Measurements from ENCODE around the gene TMEM117.

The TMEM117 gene

DNA sequence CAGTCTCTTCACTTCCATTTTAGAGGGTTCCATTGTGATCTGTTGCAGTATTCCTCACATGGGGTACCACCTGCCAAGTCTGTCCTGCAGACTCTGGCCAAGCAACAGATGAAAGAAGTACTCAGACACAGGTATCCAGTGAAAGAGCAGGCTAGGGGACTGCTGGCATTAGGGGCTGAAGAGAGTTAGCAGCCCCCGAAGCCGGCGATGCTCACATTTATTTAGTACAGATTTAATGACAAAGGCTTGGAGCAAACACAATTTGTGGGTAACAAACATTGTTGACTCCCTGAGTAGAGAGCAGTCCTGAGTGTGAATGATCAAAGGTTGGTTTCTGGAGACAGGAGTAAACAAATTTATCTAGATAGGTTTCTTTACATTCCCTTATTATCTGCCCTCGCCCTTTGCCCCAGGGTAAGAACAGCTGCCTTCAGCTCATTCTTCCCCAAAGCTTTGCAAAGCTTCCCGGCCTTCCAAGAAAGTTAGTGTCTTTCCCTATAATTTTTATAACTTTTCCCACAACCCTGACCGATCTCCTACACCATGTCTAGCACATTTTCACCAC is 144.8 kb downstream of the TMEM117 start:
- Mint-ChIP-seq H3K4me3 (no peak overlapping the region), H3K9me3 (peaks cover 21% of the 10 kb centered on the region), H3K27me3 (no peaks in the 10 kb centered on the region)

DNA sequence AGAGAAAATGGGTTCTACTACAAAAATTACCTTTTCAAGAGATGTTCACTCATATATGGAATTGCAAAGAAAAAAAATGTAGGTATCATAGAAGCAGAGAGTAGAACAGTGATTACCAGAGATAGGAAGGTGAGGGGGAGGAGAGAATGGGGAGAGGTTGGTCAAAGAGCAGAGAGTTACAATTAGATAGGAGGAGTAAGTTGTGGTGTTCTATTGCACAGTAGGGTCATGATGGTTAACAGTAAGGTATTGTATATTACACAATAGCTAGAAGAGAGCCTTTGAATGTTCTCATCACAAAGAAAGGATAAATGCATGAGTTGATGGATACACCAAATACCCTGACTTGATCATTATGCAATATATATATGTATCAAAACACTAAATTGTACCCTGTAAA is 145.8 kb downstream of the TMEM117 start:
- Mint-ChIP-seq H3K36me3 (ENCODE audit: low read depth) (no peaks in the 10 kb centered on the region), H3K4me3 (no peak overlapping the region), H3K4me1 (ENCODE audit: low read depth) (no peaks in the 10 kb centered on the region), H3K9me3 (peaks cover 19% of the 10 kb centered on the region), H3K27ac (no peak overlapping the region), H3K27me3 (no peaks in the 10 kb centered on the region)
- DNase-seq, result no peak

More for the DNA sequence above, 144.8 kb downstream of the TMEM117 start:
- Mint-ChIP-seq H3K4me1 (ENCODE audit: low read depth) (no peaks in the 10 kb centered on the region), H3K27ac (no peak overlapping the region), H3K36me3 (ENCODE audit: low read depth) (peaks cover 6% of the 10 kb centered on the region)
- DNase-seq, result no peak

DNA sequence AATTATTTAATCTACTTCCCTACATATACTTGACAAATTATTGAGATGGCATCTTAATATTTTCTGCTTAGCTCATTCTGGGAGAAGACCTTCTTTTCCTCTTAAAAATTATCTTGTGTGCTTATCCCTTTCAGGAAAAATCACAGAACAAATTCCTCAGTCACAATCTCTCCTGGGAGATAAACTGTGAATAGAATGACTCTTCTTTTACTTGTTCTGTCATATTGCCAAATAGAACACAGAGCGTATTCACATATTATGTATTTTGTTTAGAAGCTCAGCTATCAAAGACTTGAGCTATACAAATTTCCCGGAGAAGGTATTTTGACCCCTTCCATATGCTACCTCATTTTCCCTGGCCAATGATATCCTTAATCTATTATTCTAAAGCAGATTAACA is 146.7 kb downstream of the TMEM117 start:
- no peak for DNase-seq

DNA sequence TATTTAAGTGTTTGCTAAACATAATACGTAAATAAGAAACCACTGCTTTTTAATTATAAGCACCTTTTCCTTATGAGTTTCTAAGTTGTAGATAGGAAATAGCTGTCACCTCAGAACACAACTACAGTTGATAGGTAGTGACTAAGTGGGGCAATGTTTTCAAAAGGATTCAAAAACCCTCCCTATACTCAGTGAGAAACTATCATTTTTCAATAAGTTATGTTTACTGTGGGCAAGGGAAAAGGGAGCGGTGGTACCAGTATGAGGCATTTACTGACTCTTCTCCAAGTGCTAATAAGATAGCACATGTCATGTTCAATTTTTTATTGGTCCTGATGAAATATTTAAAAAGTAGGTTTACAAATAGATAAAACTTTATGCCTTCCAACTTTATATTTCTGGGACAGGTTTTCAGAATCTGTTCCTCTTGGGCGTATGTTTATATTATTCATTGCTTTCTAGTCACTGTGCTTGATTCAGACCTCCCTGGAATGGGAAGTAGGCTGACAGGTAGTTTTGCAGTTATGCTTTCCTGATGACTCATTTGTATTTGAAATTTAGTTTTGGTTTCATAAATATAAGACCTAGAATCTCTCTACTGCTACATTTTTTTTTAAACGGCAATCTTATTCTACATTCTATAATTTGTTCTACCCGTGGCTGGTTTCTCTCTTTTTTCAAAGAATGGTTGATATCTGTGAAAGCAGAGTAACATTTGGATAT is 153.1 kb downstream of the TMEM117 start:
- Mint-ChIP-seq H3K9me3 (no peaks in the 10 kb centered on the region), H3K27me3 (no peaks in the 10 kb centered on the region), H3K4me3 (no peak overlapping the region), H3K4me1 (ENCODE audit: low read depth) (peaks cover 6% of the 10 kb centered on the region), H3K36me3 (ENCODE audit: low read depth) (no peaks in the 10 kb centered on the region), H3K27ac (no peak overlapping the region)
- DNase-seq, result no peak

More for the DNA sequence above, 146.7 kb downstream of the TMEM117 start:
- Mint-ChIP-seq H3K27me3 (no peaks in the 10 kb centered on the region), H3K4me3 (no peak overlapping the region), H3K36me3 (ENCODE audit: low read depth) (no peaks in the 10 kb centered on the region), H3K27ac (no peak overlapping the region), H3K9me3 (peaks cover 18% of the 10 kb centered on the region), H3K4me1 (ENCODE audit: low read depth) (no peaks in the 10 kb centered on the region)

DNA sequence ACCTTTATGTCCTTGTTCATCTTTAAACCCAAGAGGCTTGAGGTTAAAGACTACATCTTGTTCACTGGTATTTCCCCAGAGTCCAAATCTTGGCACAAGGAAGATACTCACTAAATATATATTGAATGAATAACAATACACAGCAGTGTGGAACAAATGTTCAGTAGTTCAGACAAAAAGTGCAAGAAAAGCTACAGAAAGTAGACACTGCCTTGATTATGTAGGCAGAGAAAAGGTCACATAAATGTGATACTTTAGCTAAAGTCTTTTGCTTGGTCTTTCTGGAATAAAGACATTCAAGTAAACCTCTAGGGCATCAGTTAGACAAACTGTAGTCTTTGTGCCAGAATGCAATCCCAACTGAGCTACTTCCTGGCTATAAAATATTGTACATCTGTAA is 157.0 kb downstream of the TMEM117 start:
- Mint-ChIP-seq H3K4me1 (ENCODE audit: low read depth) (peaks cover 6% of the 10 kb centered on the region), H3K36me3 (ENCODE audit: low read depth) (no peaks in the 10 kb centered on the region)
- no peak for DNase-seq

DNA sequence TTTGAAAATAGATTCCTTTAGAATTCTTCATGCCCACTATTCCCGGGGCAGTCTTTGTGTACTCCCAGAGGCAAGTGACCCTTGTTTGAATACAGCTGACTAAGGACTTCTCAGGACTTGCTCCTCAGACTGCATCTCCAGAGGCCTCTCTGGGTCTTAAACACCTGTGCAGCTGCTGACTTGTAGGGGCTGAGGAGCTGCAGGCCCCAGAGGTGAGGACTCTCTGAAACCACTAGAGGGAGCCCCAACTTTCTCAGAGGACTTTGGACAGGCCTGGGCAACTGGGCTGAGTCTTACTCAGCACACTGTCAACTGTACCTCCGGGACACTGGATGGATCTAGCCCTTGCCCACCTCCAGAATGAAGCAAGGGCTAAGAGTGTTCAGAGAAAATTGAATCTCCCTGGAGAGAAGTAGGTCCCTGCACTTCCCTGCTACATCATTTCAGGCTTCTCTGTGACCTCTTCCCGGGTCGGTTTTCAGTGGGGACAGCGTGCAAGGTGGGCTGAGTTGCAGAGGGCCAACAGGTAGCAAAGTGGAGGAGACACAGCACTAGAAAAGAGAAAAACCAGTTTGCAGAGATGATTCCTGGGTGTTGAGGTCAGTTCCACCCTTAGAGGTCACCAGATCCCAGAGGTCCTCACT is 164.6 kb downstream of the TMEM117 start:
- H3K4me1 Mint-ChIP-seq (ENCODE audit: low read depth), result no peaks in the 10 kb centered on the region
- DNase-seq, result no peak
- no peak overlapping the region for H3K27ac Mint-ChIP-seq
- H3K36me3 Mint-ChIP-seq (ENCODE audit: low read depth), result peaks cover 2% of the 10 kb centered on the region
- H3K9me3 Mint-ChIP-seq, result no peaks in the 10 kb centered on the region
- H3K4me3 Mint-ChIP-seq, result no peak overlapping the region
- no peaks in the 10 kb centered on the region for H3K27me3 Mint-ChIP-seq

More for the DNA sequence above, 157.0 kb downstream of the TMEM117 start:
- Mint-ChIP-seq H3K4me3 (no peak overlapping the region), H3K9me3 (no peaks in the 10 kb centered on the region), H3K27ac (no peak overlapping the region), H3K27me3 (no peaks in the 10 kb centered on the region)

DNA sequence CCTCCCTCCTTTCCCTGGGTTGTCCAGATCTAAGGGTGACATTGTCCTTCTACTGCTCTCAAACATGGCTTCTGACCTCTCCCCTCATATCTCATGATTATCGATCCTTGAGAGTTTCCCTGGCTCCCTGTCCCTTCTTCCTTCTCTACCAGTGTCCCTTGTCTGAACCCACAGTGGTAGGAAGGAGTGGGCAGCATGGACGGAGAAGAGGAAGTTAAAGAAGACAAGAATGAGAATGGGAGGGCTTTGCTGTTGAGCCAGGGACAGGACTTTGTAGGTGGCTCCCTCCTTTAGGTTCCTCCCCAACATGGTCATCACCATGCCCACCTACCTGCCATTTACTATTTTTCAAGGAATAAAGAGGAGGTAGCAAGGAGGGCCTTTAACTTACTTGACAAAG is 166.7 kb downstream of the TMEM117 start:
- no peak overlapping the region for H3K4me3 Mint-ChIP-seq
- H3K27ac Mint-ChIP-seq, result no peak overlapping the region
- H3K9me3 Mint-ChIP-seq, result peaks cover under 1% of the 10 kb centered on the region
- peaks cover 7% of the 10 kb centered on the region for H3K36me3 Mint-ChIP-seq (ENCODE audit: low read depth)
- no peak for DNase-seq
- no peaks in the 10 kb centered on the region for H3K27me3 Mint-ChIP-seq
- H3K4me1 Mint-ChIP-seq (ENCODE audit: low read depth), result no peaks in the 10 kb centered on the region

DNA sequence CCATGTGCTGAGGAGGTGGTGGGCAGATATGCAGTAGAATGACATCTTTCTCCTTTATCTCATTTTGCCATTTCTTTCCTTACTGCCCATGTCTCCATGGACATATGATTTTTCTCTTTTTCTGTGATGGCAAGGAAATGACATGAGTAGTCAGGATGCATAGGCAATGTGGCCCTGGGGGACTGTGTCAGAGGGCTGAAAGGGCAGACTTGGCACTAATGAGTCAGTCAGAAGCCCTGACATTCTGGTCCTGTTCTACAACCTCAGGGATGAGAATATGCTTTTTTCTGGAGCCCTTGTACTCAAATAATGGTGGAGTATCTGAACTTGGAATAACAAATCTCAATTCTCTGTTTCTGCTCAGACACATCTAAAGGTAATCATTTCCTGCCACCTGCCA is 167.8 kb downstream of the TMEM117 start:
- H3K9me3 Mint-ChIP-seq, result peaks cover 11% of the 10 kb centered on the region
- no peak for DNase-seq
- H3K27me3 Mint-ChIP-seq, result no peaks in the 10 kb centered on the region
- H3K4me1 Mint-ChIP-seq (ENCODE audit: low read depth), result no peaks in the 10 kb centered on the region
- no peak overlapping the region for H3K27ac Mint-ChIP-seq
- no peak overlapping the region for H3K4me3 Mint-ChIP-seq
- H3K36me3 Mint-ChIP-seq (ENCODE audit: low read depth), result peaks cover 18% of the 10 kb centered on the region

DNA sequence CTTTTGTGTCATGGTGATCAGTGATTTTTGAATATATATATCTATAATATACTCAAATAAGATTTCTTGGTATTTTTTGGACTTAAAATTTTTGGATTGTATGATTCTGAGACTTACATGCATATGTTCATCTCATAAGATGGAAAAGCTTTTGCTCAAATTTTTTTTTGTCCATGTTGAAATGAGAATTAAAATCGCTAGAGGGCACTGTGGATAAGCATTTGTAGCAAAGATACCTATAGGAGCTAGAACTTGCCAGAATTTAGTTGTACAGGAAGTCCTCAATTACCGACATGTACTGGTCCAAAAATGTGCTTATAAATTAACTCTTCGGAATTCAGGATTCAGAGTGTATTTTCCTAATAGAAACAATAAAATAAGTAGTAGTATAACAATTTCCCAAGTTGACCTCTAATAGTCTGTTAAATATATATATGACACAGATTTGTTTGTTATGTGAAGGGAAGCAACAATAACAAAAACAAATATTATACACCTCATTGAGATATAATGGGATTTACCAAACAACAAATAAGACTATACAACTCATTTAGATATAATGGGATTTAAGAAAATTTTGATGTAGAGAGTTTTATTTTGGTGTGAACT is 179.6 kb downstream of the TMEM117 start:
- Mint-ChIP-seq H3K27ac (no peak overlapping the region), H3K4me1 (ENCODE audit: low read depth) (peaks cover 2% of the 10 kb centered on the region), H3K9me3 (no peaks in the 10 kb centered on the region), H3K27me3 (no peaks in the 10 kb centered on the region), H3K36me3 (ENCODE audit: low read depth) (no peaks in the 10 kb centered on the region), H3K4me3 (no peak overlapping the region)
- no peak for DNase-seq

DNA sequence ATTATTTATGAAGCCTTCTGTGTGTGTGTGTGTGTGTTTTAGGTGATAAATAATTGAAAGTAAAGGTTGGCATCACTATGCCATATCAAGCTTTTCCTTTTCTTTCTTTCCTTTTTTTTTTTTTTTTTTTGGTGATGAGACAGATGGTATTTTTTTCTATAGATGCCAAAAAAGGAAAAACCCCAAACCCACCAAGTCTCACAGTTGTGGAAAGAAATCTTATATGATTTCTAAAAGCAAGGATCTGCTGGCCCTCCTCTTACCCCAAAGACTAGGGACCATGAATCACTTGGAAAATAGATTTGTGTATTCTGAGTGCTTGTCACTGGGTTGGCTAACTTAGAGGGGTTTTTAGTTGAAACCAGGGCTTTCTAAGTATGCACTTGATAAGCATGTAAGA is 181.3 kb downstream of the TMEM117 start:
- no peaks in the 10 kb centered on the region for H3K36me3 Mint-ChIP-seq (ENCODE audit: low read depth)
- DNase-seq, result no peak
- H3K4me3 Mint-ChIP-seq, result no peak overlapping the region
- no peak overlapping the region for H3K27ac Mint-ChIP-seq
- peaks cover 2% of the 10 kb centered on the region for H3K4me1 Mint-ChIP-seq (ENCODE audit: low read depth)
- peaks cover under 1% of the 10 kb centered on the region for H3K9me3 Mint-ChIP-seq
- H3K27me3 Mint-ChIP-seq, result no peaks in the 10 kb centered on the region

DNA sequence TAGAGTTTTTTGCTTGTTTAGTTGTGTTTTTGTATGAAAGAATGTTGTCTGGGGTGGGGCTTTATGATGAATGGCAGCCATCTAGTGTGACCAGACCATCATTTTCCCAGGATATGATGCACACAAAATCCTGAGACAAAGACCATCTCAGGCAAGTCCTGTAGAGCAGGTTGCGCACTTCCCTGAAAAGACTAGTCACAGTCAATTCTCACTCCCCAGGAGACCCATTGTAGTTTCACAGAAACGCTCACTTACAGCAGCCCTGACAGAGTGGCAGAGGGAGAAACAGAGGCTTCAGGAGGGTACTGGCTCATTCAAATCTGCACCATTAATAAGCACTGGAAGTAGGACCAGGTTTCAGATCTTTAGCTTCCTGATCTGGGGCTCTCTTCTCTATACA is 183.2 kb downstream of the TMEM117 start:
- no peak overlapping the region for H3K27ac Mint-ChIP-seq
- no peaks in the 10 kb centered on the region for H3K36me3 Mint-ChIP-seq (ENCODE audit: low read depth)
- peaks cover 2% of the 10 kb centered on the region for H3K4me1 Mint-ChIP-seq (ENCODE audit: low read depth)
- no peak overlapping the region for H3K4me3 Mint-ChIP-seq
- H3K9me3 Mint-ChIP-seq, result peaks cover 5% of the 10 kb centered on the region
- DNase-seq, result no peak
- no peaks in the 10 kb centered on the region for H3K27me3 Mint-ChIP-seq

DNA sequence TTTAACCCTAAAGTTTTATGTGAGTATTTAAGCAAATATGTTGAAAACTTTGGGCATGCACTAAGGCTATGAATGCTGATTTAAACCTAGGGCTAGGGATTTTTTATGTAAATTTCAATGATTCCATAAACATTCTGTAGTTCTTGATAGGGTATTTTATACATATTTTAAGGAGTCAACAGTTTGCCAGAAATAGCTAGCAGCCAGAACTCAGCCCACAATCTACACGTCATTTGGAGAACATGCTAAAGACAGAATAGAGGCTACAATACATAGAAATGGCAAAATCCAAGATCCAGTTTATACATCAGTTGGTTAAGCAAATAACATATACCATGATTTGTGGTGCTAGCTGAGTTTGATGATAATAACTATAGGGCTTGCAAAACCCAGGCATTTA is 184.7 kb downstream of the TMEM117 start:
- H3K4me3 Mint-ChIP-seq, result no peak overlapping the region
- peaks cover 5% of the 10 kb centered on the region for H3K9me3 Mint-ChIP-seq
- DNase-seq, result no peak
- no peaks in the 10 kb centered on the region for H3K27me3 Mint-ChIP-seq
- no peaks in the 10 kb centered on the region for H3K4me1 Mint-ChIP-seq (ENCODE audit: low read depth)
- H3K27ac Mint-ChIP-seq, result no peak overlapping the region
- no peaks in the 10 kb centered on the region for H3K36me3 Mint-ChIP-seq (ENCODE audit: low read depth)

DNA sequence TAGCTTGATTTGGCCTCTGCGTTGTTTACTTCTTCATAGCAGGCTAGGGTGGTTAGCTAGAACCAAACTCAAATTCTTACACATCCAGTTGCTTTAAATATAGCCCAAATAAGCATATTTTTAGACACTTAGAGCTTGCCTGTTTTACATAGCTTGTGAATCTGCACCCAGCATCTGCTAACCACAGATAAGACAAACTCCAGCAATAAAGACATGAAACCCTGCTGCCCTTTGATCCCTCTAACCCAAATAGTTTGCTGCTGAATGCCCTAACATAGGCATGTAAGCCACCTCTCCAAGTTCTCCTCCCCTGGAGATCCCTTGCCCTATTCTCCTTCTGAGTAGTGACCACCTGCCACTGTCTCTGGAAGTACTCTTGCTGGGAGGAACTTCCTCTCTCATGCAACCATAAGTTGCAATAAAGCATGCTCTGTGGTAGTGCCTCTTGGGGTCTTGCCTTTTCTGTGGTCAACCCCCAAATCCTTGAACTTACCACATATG is 185.6 kb downstream of the TMEM117 start:
- DNase-seq, result no peak
- Mint-ChIP-seq H3K4me3 (no peak overlapping the region), H3K27ac (no peak overlapping the region), H3K9me3 (peaks cover 5% of the 10 kb centered on the region), H3K4me1 (ENCODE audit: low read depth) (no peaks in the 10 kb centered on the region), H3K27me3 (no peaks in the 10 kb centered on the region), H3K36me3 (ENCODE audit: low read depth) (no peaks in the 10 kb centered on the region)

DNA sequence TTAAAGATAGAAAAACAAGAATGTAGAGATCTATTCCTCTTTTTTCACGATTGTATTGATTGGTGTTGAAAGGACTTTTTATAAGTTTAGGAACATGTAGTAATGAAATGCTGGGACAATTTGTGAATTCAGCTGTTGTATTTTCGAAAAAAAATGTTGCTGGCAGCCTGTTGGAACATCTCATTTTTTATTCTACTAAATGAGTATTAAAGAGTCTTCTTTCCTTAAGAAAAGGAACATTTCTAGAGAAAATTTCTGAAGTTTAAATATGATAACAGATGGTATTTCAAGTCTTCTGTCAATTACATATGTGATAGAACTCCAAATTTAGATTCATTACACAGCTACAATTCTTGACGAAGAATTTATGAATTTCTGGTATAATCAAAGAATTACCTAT is 189.6 kb downstream of the TMEM117 start:
- peaks cover 8% of the 10 kb centered on the region for H3K9me3 Mint-ChIP-seq
- DNase-seq, result no peak
- no peak overlapping the region for H3K4me3 Mint-ChIP-seq
- H3K27me3 Mint-ChIP-seq, result no peaks in the 10 kb centered on the region
- no peaks in the 10 kb centered on the region for H3K36me3 Mint-ChIP-seq (ENCODE audit: low read depth)
- H3K4me1 Mint-ChIP-seq (ENCODE audit: low read depth), result no peaks in the 10 kb centered on the region
- H3K27ac Mint-ChIP-seq, result no peak overlapping the region

DNA sequence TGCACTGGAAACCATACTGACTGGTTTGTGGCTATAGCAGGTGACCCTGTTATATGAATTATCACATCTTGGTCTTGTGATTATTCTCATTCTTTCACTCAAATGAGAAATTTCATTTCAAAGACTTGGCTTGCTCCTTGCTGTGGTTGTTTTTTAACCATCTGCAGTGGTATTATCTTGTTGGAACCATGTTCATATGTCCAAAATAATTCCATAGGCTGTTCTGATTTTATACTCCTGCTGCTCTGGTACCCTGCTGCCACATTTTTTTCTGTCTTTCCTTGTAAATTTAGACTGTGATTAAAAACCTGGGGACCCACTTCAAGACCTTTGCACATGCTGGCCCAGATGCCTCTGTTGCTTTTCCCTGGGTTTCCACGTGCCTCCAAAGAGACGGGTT is 190.2 kb downstream of the TMEM117 start:
- H3K27ac Mint-ChIP-seq, result no peak overlapping the region
- H3K27me3 Mint-ChIP-seq, result no peaks in the 10 kb centered on the region
- peaks cover 10% of the 10 kb centered on the region for H3K9me3 Mint-ChIP-seq
- no peak overlapping the region for H3K4me3 Mint-ChIP-seq
- no peaks in the 10 kb centered on the region for H3K36me3 Mint-ChIP-seq (ENCODE audit: low read depth)
- no peaks in the 10 kb centered on the region for H3K4me1 Mint-ChIP-seq (ENCODE audit: low read depth)
- DNase-seq, result no peak
